PC-3 (cell line): ENCODE results near the gene SPACDR. TPM values are rescaled to one million over a fixed set of nuclear protein-coding genes. Genes with fewer than 3 reads are reported as not detected.

ENCODE experiments used
- ATAC-seq: fragments of 200-7000 bp; cut with Tn5 transposase; 2 replicates; pipeline ENCODE4 v1.9.1; 2020; ENCODE audit warnings: mild to moderate bottlenecking, moderate library complexity
- BruUV-seq: library from RNA; stranded (reverse); fragments of 400-500 nt; replicated peaks from 2 replicates; lab custom pipeline; 2021; lab: Mats Ljungman, UMichigan
- CTCF ChIA-PET: fragments of 300-600 bp; sonication (Branson Sonifier 250); formaldehyde crosslinking; loops from one replicate; lab custom pipeline; 2022; ENCODE audit warnings: antibody characterized with exemption; lab: Charles Lee
- POLR2A ChIA-PET: fragments of 300-600 bp; sonication (Branson Sonifier 250); formaldehyde crosslinking; loops from one replicate; lab custom pipeline; 2022; ENCODE audit warnings: antibody characterized with exemption; ENCODE audit not compliant: unreplicated experiment; lab: Charles Lee
- DNase-seq: peaks from one replicate; pipeline ENCODE4 v3.0.0-alpha.2; 2015
- H2AFZ ChIP-seq: fragments of 300-600 bp; sonication (generic); 2 replicates; pipeline ENCODE4 v1.6.0; 2016; ENCODE audit warnings: antibody characterized with exemption, low read length
- H3F3A ChIP-seq: fragments of 300-600 bp; sonication (generic); one replicate; pipeline ENCODE4 v1.6.0; 2017; ENCODE audit warnings: antibody characterized with exemption, low read length, control low read depth, mild to moderate bottlenecking; ENCODE audit not compliant: unreplicated experiment
- H3K27ac ChIP-seq: fragments of 300-600 bp; sonication (generic); 2 replicates; pipeline ENCODE4 v1.5.1; 2016; ENCODE audit warnings: mild to moderate bottlenecking, low read length
- H3K27me3 ChIP-seq: fragments of 300-600 bp; sonication (generic); 2 replicates; pipeline ENCODE4 v1.6.1; 2016; ENCODE audit warnings: low read length, mixed read lengths
- H3K36me3 ChIP-seq: fragments of 300-600 bp; sonication (generic); 2 replicates; pipeline ENCODE4 v1.6.1; 2016; ENCODE audit warnings: low read depth, mixed run types, low read length, mixed read lengths
- H3K4me1 ChIP-seq: fragments of 300-600 bp; sonication (generic); 2 replicates; pipeline ENCODE4 v1.5.1; 2016; ENCODE audit warnings: low read length; ENCODE audit not compliant: insufficient read depth
- H3K4me2 ChIP-seq: fragments of 300-600 bp; sonication (generic); 2 replicates; pipeline ENCODE4 v1.6.0; 2016; ENCODE audit warnings: low read length
- H3K4me3 ChIP-seq: fragments of 300-600 bp; sonication (generic); 2 replicates; pipeline ENCODE4 v1.5.1; 2016; ENCODE audit warnings: mild to moderate bottlenecking, low read length, mixed read lengths
- H3K79me2 ChIP-seq: fragments of 300-600 bp; sonication (generic); 2 replicates; pipeline ENCODE4 v1.6.1; 2017; ENCODE audit warnings: low read length, mixed read lengths
- H3K9ac ChIP-seq: fragments of 300-600 bp; sonication (generic); 2 replicates; pipeline ENCODE4 v1.6.0; 2016; ENCODE audit warnings: mild to moderate bottlenecking, low read length
- H3K9me2 ChIP-seq: fragments of 300-600 bp; sonication (generic); replicated peaks from 2 replicates; pipeline ENCODE4 v1.6.1; 2016; ENCODE audit warnings: mixed run types, low read length, mixed read lengths
- H3K9me3 ChIP-seq: fragments of 300-600 bp; sonication (generic); 2 replicates; pipeline ENCODE4 v1.6.1; 2016; ENCODE audit warnings: low read length, mixed read lengths
- H4K20me1 ChIP-seq: fragments of 300-600 bp; sonication (generic); 2 replicates; pipeline ENCODE4 v1.6.1; 2016; ENCODE audit warnings: low read length, mixed read lengths
- CTCF ChIP-seq: fragments of 300-600 bp; sonication (generic); conservative IDR thresholded peaks from 2 replicates; pipeline ENCODE4 v1.5.1; 2017; ENCODE audit warnings: antibody characterized with exemption, low read depth, mild to moderate bottlenecking, low read length
- EZH2 ChIP-seq: fragments of 300-600 bp; sonication (generic); IDR thresholded peaks from one replicate; pipeline ENCODE4 v1.6.1; 2017; ENCODE audit warnings: antibody characterized with exemption, mild to moderate bottlenecking, low read length; ENCODE audit not compliant: unreplicated experiment
- EZH2phosphoT487 ChIP-seq: fragments of 300-600 bp; sonication (generic); IDR thresholded peaks from 2 replicates; pipeline ENCODE4 v1.6.1; 2018; ENCODE audit warnings: mild to moderate bottlenecking, antibody characterized with exemption, low read length, borderline replicate concordance
- intact Hi-C: fragments of 100-400 bp; cut with micrococcal nuclease; formaldehyde crosslinking; loops from 2 replicates; pipeline ENCODE4 v1.9.0; 2023
- total RNA-seq: library from RNA; depleted of rRNA; stranded (reverse); fragments of >200 nt; gene quantifications from 2 replicates; pipeline ENCODE4 v1.2.3, GENCODE V29; 2014

The SPACDR gene
- total RNA-seq, 1 experiment from 2014 or later = 0.11 TPM

GRCh38 chr7:100431286-100431735 is 32.7 kb downstream of the SPACDR start:
- DNase-seq (no peak), ATAC-seq (no peak)
- BruUV-seq = no TSS peak
- H2AFZ ChIP-seq = no peak overlapping the region
- H3F3A ChIP-seq = peaks cover 9% of the 10 kb centered on the region
- peaks cover 34% of the 10 kb centered on the region for H3K4me1 ChIP-seq
- intact Hi-C loops = no loop called here
- H3K27ac ChIP-seq = no peak overlapping the region
- H3K9me2 ChIP-seq = no peaks in the 10 kb centered on the region
- peak overlapping the region; percentile 95 for H3K4me2 ChIP-seq
- no peak overlapping the region for H3K9ac ChIP-seq
- no peaks in the 10 kb centered on the region for H4K20me1 ChIP-seq
- peaks cover 67% of the 10 kb centered on the region for H3K79me2 ChIP-seq
- no peaks in the 10 kb centered on the region for H3K27me3 ChIP-seq
- peaks cover 22% of the 10 kb centered on the region for H3K36me3 ChIP-seq
- TF ChIP-seq EZH2phosphoT487 (no peak), EZH2 (no peak), CTCF (no peak)
- no peaks in the 10 kb centered on the region for H3K9me3 ChIP-seq
- peak overlapping the region; percentile 80; the same call in 1 of the 2 replicates for H3K4me3 ChIP-seq
- ChIA-PET POLR2A (no interaction called here), CTCF (no interaction called here)

- no peaks in the 10 kb centered on the region for H3K9me2 ChIP-seq
- H3K27me3 ChIP-seq = no peaks in the 10 kb centered on the region
- BruUV-seq = TSS peak; percentile 1
- peaks cover 64% of the 10 kb centered on the region for H3K79me2 ChIP-seq
- ATAC-seq (no peak), DNase-seq (no peak)
- peaks cover 9% of the 10 kb centered on the region for H3F3A ChIP-seq
- H3K4me2 ChIP-seq = peak overlapping the region; percentile 95
- H3K4me1 ChIP-seq = peaks cover 34% of the 10 kb centered on the region
- no peaks in the 10 kb centered on the region for H4K20me1 ChIP-seq
- ChIA-PET CTCF (no interaction called here), POLR2A (interaction anchor here (0.6 kb wide), 1 partner anchor 156 kb away, joined by 6 read pairs; no protein-coding TSS in a partner anchor)
- H2AFZ ChIP-seq = peak overlapping the region; percentile 54; the same call in 1 of the 2 replicates
- no peaks in the 10 kb centered on the region for H3K9me3 ChIP-seq
- H3K27ac ChIP-seq = peak overlapping the region; percentile 98
- peaks cover 22% of the 10 kb centered on the region for H3K36me3 ChIP-seq
- intact Hi-C loops = no loop called here
- H3K9ac ChIP-seq = peak overlapping the region; percentile 99
- TF ChIP-seq EZH2 (no peak), CTCF (no peak), EZH2phosphoT487 (no peak)
- peak overlapping the region; percentile 80 for H3K4me3 ChIP-seq
These were observed 33.4 kb downstream of the SPACDR start for GRCh38 chr7:100430493-100431285.
